A172 (cell line): ENCODE measurements around the gene MAN2A2. TPM values are rescaled to one million over a fixed set of nuclear protein-coding genes. Genes with fewer than 3 reads are reported as not detected.

Source experiments
- DNase-seq: peaks from one replicate; pipeline ENCODE4 v3.0.0-alpha.2; 2015; ENCODE audit warnings: low spot score
- total RNA-seq: library from RNA; depleted of rRNA; stranded (reverse); fragments of >200 nt; shearing (Covaris generic); gene quantifications from 2 replicates; pipeline ENCODE4 v1.2.3, GENCODE V29; 2014

The MAN2A2 gene
- total RNA-seq, 1 experiment from 2014 or later = 7.3 TPM

DNA sequence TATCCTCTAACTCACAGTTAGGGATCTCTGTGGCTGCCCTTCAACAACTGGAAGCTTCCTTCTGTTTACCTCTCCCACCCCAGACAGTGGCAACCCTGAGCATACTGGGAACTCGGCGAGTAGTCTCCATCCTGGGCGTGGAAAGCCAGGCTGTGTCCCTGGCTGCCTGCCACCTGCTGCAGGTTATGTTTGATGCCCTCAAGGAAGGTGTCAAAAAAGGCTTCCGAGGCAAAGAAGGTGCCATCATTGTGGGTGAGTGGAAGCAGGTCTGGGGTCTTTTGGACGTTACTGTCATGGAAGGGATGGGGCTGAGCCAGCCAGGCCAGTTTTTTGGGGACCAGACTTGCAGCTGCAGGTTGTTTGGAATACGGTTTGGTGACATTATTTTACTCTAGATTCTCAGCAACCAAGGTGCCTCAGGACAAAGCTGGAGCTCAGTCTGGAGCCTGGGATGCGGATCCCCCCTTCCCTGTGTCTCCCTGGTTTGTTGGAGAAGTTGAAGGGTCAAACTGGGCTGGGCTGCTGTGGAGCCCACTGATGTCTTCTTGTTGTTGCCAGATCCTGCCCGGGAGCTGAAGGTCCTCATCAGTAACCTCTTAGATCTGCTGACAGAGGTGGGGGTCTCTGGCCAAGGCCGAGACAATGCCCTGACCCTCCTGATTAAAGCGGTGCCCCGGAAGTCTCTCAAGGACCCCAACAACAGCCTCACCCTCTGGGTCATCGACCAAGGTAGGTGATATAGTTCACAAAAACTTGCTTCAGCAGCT lies 39.4 kb downstream of the MAN2A2 start:
- DNase-seq = no peak

DNA sequence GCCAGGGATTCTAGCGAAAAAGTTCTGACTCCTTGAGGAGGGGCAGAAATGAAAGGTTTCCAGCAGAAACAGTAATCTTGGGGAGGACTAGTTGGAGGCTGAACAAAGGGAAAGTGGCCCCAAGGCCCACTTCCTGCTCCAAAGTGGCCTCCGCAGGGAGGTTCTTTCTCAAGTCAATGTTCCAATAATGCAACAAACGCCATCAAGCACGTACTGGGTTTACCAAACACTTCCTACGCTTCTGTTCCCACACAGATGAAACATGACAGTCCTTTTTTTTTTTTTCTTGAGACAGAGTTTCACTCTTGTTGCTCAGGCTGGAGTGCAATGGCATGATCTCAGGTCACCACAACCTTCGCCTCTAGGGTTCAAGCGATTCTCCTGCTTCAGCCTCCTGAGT lies 42.0 kb downstream of the MAN2A2 start:
- DNase-seq = no peak

DNA sequence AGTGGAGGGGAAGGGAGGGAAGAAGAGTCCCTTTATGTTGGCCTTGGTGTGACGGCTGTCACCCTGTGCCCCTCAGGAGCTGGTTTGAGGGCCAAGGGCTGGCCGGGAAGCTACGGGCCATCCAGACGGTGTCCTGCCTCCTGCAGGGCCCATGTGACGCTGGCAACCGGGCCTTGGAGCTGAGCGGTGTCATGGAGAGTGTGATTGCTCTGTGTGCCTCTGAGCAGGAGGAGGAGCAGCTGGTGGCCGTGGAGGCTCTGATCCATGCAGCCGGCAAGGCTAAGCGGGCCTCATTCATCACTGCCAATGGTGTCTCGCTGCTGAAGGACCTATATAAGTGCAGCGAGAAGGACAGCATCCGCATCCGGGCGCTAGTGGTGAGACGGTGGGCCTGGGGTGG lies 43.4 kb downstream of the MAN2A2 start:
- DNase-seq = no peak

DNA sequence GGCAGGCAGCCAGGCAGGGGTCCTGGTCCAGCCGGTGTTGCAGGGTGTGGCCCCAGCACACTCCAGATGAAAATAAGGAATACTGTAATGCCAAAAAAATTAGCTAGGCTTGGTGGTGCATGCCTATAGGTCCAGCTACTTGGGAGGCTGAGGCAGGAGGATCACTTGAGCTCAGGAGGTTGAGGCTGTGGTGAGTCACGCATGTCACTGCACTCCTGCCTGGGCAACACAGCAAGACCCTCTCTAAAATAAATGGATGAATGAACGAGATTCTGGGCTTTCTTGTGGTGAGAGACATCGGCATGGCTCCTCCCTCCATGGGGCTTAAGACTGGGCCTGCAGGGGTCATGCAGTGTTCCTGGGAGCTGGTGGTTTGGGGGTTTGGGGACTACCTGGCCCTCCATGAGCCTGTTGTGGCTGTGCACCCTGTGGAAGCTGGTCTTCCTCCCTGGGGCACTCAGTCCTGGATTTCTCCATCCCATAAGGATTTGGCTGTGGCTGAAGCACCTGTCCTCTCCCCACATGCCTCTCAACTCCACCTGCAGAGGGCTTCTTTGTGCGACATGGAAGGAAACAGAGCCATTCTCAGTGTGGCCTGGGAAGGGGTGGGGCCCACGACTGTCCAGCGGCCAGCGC lies 44.0 kb downstream of the MAN2A2 start:
- no peak for DNase-seq

DNA sequence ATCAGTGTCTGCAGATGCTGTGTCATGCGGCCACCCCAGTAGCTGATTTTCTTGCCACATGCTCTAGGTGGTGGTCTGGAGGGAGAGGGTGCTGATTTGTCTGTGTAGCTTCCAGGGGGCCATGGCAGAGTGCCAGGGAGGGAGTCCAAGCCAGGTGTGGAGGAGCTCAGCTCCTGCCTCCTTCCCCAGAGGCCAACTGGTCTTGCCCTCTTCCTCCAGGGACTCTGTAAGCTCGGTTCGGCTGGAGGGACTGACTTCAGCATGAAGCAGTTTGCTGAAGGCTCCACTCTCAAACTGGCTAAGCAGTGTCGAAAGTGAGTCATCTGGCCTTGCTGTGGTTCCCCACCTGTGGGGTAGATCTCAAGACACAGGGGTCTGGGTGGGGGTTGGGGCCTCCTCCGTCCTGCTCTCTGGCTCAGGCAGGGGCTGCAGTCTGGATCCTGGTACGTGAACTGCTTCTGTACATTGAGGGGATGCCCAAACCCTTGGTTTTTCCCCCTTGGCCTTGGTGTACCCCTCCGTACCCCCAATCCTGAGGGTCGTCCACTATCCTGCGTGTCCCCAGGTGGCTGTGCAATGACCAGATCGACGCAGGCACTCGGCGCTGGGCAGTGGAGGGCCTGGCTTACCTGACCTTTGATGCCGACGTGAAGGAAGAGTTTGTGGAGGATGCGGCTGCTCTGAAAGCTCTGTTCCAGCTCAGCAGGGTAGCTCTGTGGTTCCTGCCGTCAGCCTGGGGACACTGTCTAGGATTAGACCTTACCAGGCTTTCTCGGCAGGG lies 44.7 kb downstream of the MAN2A2 start:
- no peak for DNase-seq

DNA sequence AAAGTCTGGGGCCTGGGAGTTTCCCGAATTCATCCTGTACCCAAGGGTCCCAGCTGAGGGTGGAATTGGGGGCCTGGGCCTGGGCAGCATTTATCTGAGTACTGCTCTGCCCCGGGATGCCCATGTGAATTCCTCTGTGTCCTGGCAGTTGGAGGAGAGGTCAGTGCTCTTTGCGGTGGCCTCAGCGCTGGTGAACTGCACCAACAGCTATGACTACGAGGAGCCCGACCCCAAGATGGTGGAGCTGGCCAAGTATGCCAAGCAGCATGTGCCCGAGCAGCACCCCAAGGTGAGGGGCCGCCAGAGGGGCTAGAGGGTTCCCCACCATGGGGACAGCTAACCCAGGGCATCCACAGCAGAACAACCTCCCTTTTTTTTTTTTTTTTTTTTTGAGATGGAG lies 45.4 kb downstream of the MAN2A2 start:
- DNase-seq = no peak

DNA sequence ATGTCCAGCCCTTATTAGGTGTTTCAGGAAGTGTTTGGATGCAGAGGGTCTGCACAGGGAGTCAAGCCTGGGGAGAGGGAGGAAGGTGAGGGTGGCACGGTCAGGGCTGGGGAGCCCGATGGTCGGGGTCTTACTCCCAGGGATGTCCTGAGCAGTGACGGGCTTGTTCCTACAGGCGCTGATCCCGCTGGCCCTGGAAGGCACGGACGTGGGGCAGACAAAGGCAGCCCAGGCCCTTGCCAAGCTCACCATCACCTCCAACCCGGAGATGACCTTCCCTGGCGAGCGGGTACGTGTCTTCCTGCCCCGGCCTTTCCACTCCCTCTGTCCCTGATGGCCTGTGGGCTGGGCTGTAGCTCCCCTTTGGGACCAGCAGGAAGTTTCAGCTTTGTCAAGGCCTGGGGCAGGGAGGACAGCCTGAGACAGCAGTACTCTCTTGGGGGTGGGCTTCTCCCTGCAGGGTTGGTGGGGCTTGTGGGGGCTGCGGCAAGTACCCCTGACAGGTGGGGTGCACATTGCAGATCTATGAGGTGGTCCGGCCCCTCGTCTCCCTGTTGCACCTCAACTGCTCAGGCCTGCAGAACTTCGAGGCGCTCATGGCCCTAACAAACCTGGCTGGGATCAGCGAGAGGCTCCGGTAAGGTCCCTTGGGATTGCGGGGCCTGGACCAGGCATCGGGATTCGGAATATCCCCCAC lies 47.0 kb downstream of the MAN2A2 start:
- no peak for DNase-seq

DNA sequence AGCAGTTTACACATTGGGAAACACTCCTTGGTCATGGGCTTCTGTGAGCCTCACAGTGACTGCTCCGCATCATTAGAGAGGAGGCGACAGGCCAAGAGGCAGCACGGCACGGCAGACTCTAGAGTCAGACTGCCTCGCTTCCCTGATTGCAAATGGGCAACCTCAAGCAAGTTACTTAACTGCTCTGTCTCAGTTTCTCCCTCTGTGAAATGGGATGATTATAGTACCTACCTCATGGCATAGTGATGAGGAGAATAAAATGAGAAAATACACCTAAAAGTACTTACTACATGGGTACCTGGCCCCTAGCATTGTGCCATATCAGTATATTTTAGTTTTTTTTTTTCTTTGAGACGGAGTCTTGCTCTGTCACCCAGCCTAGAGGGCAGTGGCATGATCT lies 47.6 kb downstream of the MAN2A2 start:
- DNase-seq = no peak

DNA sequence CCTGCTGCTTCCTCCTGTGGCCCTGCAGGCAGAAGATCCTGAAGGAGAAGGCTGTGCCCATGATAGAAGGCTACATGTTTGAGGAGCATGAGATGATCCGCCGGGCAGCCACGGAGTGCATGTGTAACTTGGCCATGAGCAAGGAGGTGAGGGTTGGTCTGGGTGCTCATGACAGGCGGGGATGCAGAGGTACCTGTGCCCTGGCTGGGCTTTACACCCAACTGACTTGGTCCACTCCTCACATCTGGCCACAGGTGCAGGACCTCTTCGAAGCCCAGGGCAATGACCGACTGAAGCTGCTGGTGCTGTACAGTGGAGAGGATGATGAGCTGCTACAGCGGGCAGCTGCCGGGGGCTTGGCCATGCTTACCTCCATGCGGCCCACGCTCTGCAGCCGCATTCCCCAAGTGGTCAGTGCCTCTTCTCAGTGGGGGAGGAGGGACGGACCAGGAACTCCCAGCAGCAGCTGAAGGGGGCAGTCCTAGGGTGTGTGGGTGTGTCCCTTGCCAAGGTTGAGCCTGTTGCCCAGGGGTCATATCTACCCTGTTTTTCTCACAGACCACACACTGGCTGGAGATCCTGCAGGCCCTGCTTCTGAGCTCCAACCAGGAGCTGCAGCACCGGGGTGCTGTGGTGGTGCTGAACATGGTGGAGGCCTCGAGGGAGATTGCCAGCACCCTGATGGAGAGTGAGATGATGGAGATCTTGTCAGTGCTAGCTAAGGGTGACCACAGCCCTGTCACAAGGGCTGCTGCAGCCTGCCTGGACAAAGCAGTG lies 50.0 kb downstream of the MAN2A2 start:
- no peak for DNase-seq

DNA sequence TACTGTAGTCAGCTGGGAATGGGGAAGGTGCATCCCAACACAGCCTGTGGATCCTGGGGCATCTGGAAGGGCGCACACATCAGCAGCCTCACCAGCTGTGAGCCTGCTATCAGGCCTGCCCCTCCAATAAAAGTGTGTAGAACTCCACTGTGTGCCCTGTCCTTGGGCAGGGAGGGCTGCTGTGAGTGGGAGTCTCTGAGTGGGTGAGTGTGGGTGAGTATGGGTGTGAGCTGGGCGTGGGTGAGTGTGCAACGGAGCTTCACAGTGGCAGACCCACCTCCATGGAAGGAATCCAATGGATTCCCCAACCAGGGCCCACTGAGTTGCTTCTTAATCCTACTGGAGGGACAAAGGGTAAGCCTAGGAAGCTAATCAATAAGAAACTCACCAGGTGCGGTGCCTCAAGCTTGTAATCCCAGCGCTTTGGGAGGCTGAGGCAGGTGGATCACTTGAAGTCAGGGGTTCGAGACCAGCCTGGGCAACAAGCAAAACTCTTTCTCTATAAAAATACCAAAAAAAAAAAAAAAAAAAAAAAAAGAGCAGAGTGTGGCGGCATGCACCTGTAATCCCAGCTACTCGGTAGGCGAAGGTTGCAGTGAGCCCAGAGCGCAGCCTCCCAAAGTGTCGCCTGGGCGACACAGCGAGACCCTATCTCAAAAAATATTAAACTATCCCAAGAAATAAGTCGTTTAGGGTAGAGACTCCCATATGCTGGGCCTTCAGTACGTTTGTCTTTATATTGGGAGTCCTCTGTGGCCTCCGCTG lies 51.0 kb downstream of the MAN2A2 start:
- DNase-seq = no peak

DNA sequence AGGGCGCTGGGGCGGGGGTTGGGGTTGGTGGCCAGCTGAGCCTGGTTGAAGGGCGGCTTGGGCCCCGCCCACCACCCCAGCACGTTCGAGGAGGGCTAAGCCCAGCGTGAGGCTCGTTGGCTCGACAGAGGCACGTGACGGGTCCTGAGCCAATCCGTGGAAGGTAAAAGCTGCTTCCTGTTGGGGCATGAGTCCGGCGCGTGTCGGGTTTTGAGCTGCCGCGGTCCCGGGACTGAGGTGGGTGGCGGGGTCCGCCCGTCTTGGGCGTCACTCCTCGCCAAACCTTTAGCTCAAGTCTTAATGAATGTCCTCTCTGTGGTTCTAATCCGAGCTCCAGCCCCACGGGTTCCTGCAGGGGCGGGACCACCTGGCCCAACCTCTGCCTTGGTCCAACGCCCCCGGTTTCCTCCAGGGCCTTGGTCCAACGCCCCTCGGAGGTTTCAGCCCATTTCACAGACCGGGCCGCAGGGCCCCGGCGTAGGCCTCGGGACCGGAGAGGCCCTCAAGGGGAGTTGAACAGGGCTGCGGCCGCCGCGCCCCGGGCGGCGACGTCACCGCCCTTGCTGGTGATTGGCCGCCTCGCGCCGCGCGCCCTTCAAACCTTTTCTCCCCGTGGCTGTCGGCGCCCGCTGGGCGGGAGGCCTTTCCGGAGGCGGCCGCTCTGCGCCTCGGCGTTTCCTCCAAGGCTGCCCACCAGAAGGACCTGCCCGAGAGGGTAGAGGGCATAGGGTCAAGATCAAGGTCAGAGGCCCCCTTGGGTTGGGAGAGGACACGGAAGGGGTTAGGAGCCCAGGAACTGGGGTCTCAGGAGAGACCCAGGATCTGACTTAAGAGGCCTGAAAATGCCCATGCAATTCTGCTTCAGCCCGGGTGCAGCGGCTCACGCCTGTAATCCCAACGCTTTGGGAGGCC lies 51.9 kb downstream of the MAN2A2 start, which contains the start of gene RCCD1:
RCCD1 (plus strand) TSS at position 173 of the 912 bp plus-strand sequence. CDS start 1,851 bp downstream, outside the sequence.
- peak; percentile 70 for DNase-seq

DNA sequence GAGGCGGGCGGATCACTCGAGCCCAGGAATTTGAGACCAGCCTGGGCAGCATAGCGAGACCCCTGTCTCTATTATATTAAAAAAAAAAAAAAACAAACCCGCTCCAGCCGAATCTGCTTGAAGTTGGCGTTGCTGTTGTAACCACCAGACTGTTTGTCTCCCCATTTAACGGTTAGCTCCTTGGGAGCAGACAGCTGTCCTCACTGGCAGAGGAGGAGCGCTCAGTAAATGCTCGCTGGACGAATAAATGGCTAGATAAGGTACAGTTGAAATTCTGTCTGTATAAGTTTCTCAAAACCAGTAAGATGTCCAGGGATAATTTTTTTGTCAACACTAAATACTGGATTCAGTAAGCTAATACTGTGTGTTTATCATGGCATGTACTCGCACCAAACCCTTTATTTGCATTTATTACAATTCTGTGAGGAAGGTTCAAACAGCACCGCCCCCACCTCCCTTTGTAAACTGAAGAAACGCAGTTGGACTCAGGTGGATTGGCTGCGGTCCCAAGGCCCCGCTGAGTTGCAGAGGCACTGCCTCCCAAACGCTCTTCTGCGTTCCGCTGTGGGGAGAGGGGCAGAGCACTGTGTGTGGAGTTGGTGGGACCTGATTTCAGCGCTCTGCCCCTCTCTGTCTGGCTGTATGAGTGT lies 52.6 kb downstream of the MAN2A2 start:
- DNase-seq = no peak

DNA sequence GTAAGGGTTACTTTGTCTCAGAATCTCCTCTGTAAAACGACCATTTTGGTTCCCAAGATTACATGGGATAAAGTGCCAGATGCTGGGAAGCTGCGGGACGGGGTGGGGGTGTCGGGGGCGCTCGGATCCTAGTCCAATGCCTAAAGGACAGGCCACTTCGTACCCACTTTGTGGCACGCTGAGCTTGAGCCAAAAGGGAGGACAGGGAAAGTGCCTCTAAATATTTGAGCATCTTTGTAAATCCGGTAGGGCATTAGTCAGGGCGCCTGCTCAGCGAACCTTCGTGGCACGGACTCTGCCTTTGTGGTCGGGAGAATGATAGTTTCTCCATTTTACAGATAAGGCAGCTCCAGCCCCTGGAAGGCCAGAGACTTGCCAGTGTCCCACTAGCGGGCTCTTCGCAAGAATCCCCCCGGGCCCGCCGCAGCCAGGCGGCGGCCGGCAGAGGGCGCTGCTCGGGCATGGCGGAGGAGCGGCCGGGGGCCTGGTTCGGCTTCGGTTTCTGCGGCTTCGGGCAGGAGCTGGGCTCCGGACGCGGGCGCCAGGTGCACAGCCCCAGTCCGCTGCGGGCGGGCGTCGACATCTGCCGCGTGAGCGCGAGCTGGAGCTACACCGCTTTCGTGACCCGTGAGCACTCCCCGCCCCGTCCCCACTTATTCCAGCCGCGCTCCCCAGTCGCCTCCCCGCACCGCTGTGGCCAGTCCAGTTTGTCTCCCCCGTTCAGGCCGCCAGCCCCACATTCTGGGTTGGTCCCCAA lies 53.4 kb downstream of the MAN2A2 start:
- DNase-seq = no peak

DNA sequence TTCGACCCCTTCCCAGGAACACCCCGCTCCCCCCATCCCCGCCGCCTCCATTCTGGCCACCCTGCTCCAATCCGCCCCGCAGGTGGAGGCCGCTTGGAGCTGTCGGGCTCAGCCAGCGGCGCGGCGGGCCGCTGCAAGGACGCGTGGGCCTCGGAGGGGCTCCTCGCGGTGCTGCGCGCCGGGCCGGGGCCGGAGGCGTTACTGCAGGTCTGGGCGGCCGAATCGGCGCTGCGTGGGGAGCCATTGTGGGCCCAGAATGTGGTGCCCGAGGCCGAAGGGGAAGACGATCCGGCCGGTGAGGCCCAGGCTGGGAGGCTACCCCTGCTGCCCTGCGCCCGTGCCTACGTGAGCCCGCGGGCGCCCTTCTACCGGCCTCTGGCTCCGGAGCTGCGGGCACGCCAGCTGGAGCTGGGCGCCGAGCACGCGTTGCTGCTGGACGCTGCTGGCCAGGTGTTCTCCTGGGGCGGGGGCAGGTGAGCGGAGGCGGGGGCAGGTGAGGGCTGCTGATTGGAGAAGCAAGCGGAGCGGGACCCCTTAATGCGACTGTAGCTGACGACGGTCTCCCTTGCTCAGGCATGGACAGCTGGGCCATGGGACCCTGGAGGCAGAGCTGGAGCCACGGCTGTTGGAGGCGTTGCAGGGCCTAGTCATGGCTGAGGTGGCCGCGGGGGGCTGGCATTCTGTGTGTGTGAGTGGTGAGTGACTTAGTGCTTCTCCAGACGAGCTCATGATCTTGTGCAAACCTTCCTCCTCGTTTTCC lies 54.1 kb downstream of the MAN2A2 start:
- no peak for DNase-seq

DNA sequence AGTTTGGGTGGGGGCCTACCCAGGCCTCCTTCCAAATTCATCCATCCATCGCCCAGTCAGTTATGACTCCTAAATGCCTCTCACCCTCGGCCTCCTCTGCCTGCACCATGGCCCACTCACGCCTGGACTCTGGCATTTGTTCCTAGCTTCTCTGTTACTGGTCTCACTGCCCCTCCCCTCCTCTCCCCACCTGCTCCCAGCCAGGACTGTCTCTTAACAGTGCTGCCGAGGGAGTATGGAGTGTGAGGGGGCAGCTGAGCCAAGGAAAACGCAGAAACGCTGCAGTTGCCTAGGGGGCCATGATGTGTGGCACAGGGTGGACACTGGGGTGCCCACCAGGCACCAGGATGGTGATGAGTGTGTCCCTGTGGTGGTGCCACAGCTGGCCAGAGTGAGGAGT lies 54.7 kb downstream of the MAN2A2 start:
- no peak for DNase-seq

DNA sequence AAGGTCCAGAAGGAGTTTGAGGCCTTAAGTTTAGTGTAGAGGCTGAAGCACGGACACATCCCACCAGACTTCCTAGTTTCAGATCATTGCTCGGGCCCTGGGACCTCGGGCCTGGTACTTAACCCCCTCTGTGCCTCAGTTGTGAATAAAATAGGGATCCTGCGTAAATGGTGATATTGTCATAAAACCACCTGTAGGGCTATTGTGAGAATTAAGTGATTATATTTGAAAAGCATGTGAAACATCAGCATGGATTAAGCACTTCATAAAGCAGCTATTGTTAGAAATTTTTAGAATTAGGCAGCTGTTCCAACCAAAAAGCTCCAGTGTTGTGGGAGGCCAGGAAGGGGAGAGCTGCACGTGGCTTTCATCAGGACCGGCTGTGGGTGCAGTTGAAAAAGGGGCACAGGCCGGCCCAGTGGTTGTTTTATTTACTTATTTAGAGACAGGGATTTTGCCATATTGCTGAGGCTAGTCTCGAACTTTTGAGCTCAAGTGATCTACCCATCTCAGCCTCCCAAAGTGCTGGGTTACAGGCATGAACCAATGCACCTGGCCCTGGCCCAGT lies 56.0 kb downstream of the MAN2A2 start:
- no peak for DNase-seq

DNA sequence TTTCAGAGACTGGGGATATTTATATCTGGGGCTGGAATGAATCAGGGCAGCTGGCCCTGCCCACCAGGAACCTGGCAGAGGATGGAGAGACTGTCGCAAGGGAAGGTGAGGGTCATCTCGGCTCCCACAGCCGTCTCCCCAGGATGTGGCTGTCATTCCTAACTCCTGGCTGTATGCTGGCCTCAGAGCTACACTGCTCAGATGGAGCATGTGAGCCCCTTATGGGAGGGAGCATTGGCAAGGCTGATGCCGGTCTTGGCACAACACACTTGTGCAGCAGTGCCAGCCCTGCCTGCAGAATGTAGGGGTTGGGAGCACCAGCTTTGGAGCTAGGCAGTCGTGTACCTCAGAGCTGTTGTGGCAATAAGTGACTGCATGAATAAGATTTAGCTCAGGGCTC lies 56.8 kb downstream of the MAN2A2 start:
- no peak for DNase-seq
